NOMO-1 treated with DMSO at 0.1 percent for 48 hours (cell line): ENCODE measurements around the gene PCA3.

Experiments used
- DNase-seq: peaks from one replicate; lab custom pipeline; 2025; ENCODE audit not compliant: unreplicated experiment; lab: John Stamatoyannopoulos, UW

The PCA3 gene

DNA sequence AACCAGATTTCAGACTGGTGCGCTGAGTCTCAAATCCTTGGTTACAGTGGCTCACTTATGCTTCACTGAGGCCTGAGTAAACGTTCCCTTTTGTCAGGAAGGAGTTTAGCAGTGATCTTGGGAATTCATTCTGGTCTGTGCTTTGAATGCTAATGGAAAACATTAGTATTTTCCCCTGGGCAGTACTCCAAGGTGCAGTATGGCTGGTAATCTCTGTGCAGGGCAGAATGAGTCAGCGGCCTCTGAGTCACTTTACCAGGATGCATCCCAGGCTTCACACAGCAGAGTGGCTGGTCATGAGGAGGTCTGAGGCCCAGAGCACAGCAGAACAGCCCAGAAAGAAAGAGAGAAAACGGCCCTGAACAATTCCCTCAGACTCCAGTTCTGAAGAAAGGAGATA lies 54.0 kb downstream of the PCA3 start:
- DNase-seq: no peak

DNA sequence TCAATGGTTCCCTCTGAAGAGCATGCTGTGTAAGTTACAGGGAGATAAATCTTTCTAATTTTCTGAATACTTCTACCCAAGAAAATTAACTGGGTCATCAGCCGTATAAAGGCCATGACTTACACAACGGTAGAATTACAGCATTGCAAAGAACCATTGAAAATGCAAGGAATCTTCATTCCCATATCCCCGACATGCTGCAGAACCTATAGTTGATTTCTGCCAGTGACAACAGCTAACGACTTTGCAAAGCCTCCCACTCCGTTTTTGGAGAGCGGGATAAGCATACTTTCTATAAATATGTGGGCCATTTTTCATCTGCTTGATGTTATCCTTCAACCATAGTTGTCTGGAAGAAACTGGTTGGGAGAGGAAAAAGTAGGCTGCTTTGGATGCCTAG lies 56.2 kb downstream of the PCA3 start:
- DNase-seq: no peak

DNA sequence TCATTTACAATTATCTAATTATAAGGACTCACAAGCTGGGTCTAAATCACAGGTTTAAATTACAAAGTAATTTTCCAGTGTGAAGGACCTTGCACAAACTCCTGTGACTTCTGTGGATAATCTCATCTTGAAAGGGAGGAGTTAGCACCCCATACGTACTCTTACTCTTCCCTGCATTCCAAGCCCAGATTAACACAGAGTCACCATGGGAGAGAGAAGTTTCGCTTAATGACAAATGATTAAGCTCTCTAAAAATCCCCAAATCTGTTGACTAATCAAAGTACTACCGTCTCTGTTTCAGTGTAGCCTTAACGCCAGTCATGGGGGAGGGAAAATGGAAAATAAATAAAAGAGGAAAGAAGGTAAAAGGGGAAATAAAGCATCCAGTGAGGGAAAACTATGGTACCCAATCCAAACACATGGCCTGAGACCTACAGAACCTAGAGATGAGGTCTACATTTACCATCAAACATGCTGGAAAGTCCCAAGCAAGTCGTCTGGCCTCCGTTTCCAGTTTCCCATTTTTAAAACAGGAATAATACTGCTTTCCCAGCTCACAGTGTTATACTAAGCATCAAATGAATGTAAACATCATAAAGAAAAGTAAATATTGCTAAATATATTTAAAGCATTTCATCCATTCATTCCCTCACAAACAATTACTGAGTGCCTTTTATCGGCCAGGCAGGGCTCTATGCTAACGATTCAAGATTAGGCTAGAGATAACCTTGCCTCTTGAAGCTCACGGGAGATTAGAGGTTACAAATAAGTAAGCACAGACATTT lies 63.2 kb downstream of the PCA3 start:
- no peak for DNase-seq

DNA sequence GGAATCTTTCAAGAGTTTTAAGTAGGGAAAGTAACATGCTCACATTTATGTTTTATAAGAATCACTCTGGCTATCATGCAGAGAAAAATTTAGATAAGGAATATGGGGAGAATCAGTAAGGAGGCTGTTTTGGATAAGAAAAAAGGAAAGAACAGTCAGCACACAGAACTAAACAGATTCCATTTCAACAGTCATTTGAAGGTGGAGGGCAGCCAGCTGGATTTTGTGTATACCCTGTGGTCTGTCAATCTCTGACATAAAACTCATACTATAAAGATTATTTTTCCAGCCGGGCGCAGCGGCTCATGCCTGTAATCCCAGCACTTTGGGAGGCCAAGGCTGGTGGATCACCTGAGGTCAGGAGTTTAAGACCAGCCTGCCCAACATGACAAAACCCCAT lies 64.2 kb downstream of the PCA3 start:
- no peak for DNase-seq

DNA sequence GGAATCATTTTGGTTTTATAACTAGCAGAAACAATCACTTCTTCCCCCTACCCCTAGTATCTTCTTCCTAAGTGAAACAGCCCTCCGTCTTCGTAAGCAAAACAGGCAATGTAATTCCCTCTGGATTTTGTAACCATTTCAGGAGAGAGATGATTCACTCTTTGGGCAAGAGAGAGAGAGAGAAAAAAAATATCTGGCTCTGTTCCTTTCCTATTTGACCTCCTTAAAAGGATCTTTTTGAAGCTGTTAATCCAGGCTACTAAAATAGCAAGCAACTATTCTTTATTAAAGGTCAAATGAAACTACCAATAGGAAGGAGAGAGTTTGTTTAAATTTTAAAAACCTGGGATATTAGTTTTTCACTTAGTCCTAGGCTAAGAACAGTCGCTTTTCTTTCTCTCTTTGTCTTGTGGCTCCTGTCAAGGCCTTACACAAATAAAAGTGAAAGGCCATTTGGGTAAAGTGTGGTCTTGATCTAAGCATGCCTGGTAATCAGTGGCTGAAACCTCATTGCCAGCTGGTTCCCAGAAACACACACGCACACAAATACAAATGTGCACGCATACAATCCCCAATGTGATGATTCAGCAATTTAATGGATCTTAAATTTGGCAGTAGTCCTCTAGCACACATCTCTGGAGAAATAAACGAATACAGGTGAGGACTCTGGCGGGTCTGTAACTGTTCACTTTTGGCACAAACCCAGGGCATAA lies 71.5 kb downstream of the PCA3 start:
- DNase-seq: no peak
